Kidney (tissue), 14 donors: ENCODE data around the gene VAC14. TPM values are rescaled to one million over a fixed set of nuclear protein-coding genes. Genes with fewer than 3 reads are reported as not detected.

Experiments
- DNase-seq, 5 donors: peaks; one replicate each; pipeline ENCODE4 v3.0.0-alpha.2; 2013 to 2020
- FAIRE-seq: peaks from 2 replicates; lab custom pipeline; 2012; peaks lifted over from hg19 to GRCh38; lab: Jason Lieb, UNC
- H3K27ac ChIP-seq, 2 donors: one replicate each; pipeline ENCODE4 v1.7.0; 2013; ENCODE audit warnings: low read depth in 2 of 2, low read length in 2 of 2, inconsistent platforms in 1 of 2
- H3K27me3 ChIP-seq: one replicate; pipeline ENCODE4 v1.7.1; 2013; ENCODE audit warnings: low read length, inconsistent platforms; ENCODE audit not compliant: control insufficient read depth, insufficient read depth
- H3K36me3 ChIP-seq, 3 donors: one replicate each; pipeline versions ENCODE4 v1.7.0 to v1.7.1; 2013; ENCODE audit warnings: low read length in 3 of 3, control low read depth in 1 of 3, inconsistent platforms in 1 of 3; ENCODE audit not compliant: insufficient read depth in 3 of 3, control insufficient read depth in 2 of 3
- H3K4me1 ChIP-seq, 3 donors: one replicate each; pipeline versions ENCODE4 v1.7.0 to v1.7.1; 2013; ENCODE audit warnings: low read length in 3 of 3, inconsistent platforms in 1 of 3, low read depth in 1 of 3; ENCODE audit not compliant: control insufficient read depth in 2 of 3, insufficient read depth in 2 of 3
- H3K4me3 ChIP-seq, 3 donors: one replicate each; pipeline versions ENCODE4 v1.7.0 to v1.8.1; 2013; ENCODE audit warnings: low read length in 3 of 3, control low read depth in 1 of 3, inconsistent platforms in 1 of 3
- H3K9ac ChIP-seq, 3 donors: one replicate each; pipeline versions ENCODE4 v1.7.0 to v1.7.1; 2013; ENCODE audit warnings: low read length in 3 of 3, control low read depth in 1 of 3, inconsistent platforms in 1 of 3
- H3K9me3 ChIP-seq, 3 donors: one replicate each; pipeline versions ENCODE4 v1.7.0 to v1.7.1; 2013; ENCODE audit warnings: low read length in 3 of 3, control low read depth in 1 of 3, inconsistent platforms in 1 of 3; ENCODE audit not compliant: control insufficient read depth in 2 of 3, insufficient read depth in 1 of 3
- intact Hi-C: fragments of 100-400 bp; cut with DNase I; formaldehyde crosslinking; loops from one replicate; pipeline ENCODE4 v1.11.1; 2022
- polyA plus RNA-seq: library from polyadenylated mRNA; stranded (reverse); fragments of 350-450 nt; fragmentation: Illumina TruSeq; extraction: RNeasy Lipid Tissue Mini Kit (QIAGEN cat#74804); gene quantifications from one replicate; pipeline ENCODE4 v1.2.3, GENCODE V29; 2014; ENCODE audit warnings: low read depth, low replicate concordance; ENCODE audit not compliant: insufficient read depth
- total RNA-seq: library from RNA; stranded (reverse); fragmentation: NEBNext Ultra II Directional; extraction: Animal tissue kit (Norgen Biotek cat#: 25700); gene quantifications from one replicate; pipeline ENCODE4 v1.2.1, GENCODE V29; 2021
- TF ChIP-seq, protein P1 (sequence below): IDR thresholded peaks from 3 replicates; pipeline ENCODE4 v1.5.1; 2012; ENCODE audit warnings: mild to moderate bottlenecking, moderate library complexity, borderline replicate concordance; ENCODE audit not compliant: insufficient read depth; ENCODE audit errors: extremely low read depth
- donor health status: control.
- donor health status: control.
- donor health status: control.
- donor health status: control.
- donor health status: control.
- donor health status: DM: yes; HTN: yes; CAD: no.
- donor health status: Normal renal cell carcinoma (clear cell type).

The VAC14 gene
- total and polyA plus RNA-seq, 2 donors from 2014 or later = 36.8 to 41.9 TPM

DNA sequence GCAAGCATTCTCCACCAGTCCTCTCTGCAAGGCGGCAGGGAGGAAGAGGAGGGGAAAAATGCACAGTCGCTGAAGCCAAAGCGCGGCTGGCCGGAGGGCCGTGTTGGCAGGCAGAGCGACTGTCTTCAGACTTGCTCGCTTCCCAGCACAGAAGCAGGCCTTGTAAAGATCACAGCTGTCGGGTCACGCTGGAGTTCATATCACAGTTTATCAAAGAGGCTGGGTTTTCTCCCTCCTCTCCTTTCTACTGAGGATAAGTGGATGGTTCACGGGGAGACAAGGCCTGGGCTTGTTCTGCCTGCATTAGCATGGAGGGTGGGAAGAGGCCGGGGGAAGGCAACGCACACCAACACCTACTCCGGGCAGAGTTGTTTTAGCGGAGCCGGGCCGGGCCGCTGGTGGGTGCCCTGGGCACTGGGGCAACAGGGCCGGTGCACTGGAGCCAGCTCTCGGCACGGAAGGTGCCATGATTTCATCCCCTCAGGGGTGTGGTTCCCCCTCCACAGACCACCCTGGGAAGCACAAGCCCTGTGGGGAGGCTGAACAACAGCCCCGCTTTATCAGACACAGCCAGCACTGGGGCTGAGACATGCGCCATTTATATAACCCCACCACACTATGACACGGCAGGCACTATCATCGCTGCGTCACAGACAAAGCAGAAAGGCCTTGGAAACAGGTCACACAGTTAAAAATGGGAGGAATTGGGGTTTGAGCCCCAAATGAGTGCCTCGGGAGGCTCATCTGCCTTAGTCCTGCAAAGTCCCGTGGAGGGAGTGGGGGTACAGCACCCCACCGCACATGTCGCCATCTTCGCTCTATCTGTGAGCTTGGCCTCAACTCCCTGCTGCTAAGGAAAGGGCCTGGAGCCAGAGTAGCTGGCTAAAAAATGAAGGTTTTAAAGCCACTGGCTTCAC, 74.8 kb downstream of the VAC14 start:
- H3K27ac ChIP-seq = peak overlapping the region; percentile 81 to 88
- H3K4me3 ChIP-seq = no peak overlapping the region
- H3K9me3 ChIP-seq = no peaks in the 10 kb centered on the region
- H3K9ac ChIP-seq = peak overlapping the region in 1 of 3 donors; percentile 14
- H3K27me3 ChIP-seq = no peaks in the 10 kb centered on the region
- H3K36me3 ChIP-seq = peaks cover 0 to 6% (median 0%) of the 10 kb centered on the region in 3 donors
- intact Hi-C loops = no loop called here
- peaks cover 0 to 30% (median 24%) of the 10 kb centered on the region in 3 donors for H3K4me1 ChIP-seq
- no peak for FAIRE-seq
- TF ChIP-seq, protein P1, sequence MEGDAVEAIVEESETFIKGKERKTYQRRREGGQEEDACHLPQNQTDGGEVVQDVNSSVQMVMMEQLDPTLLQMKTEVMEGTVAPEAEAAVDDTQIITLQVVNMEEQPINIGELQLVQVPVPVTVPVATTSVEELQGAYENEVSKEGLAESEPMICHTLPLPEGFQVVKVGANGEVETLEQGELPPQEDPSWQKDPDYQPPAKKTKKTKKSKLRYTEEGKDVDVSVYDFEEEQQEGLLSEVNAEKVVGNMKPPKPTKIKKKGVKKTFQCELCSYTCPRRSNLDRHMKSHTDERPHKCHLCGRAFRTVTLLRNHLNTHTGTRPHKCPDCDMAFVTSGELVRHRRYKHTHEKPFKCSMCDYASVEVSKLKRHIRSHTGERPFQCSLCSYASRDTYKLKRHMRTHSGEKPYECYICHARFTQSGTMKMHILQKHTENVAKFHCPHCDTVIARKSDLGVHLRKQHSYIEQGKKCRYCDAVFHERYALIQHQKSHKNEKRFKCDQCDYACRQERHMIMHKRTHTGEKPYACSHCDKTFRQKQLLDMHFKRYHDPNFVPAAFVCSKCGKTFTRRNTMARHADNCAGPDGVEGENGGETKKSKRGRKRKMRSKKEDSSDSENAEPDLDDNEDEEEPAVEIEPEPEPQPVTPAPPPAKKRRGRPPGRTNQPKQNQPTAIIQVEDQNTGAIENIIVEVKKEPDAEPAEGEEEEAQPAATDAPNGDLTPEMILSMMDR = no peak
- DNase-seq = peak in 4 of 5 donors; percentile 61 to 92 (median 78)

DNA sequence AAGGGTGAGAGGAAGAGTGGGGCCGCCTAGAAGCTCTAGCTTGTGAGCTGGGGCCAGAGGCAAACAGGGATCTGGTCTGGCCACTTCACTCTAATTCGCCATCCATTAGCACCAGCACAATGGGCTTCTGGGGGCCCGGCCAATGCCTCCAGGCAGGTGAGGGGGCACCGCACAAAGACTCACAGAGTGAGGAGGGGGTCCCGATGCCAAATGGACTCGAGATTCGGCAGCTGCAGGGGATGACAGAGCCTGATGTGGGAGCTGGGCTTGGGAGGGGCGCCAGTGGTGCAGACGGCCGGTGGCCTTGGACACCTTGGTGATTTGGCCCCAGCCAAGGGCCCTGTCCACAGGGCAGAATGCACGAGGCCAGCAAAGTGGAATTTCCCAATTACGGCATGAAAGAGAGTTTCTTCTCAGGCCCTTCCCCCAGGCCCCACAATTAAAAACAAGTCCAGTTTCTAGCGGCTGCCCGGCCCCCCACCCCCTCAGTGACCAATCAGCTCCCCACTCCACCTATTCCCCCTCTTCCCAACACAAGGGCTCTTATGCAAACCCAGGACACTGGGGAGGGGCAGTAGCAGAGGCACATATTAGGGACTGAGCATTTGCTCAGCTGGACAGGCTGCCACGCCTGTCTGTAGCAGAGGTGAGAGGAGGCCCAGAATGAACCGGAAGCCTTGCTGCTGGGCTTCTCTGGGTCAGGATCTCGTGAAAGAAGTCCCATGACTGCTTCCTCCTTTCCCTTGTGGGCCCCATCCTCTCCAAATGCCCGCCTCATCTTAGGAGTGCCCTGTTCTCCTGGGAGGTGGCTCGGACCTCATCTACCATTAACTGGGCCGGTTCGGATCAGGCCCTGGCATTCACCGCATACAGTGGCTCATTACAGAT, 75.7 kb downstream of the VAC14 start:
- TF ChIP-seq, protein P1 = no peak
- peaks cover 0 to 30% (median 24%) of the 10 kb centered on the region in 3 donors for H3K4me1 ChIP-seq
- FAIRE-seq = no peak
- no peaks in the 10 kb centered on the region for H3K27me3 ChIP-seq
- peak overlapping the region; percentile 81 to 88 for H3K27ac ChIP-seq
- no peaks in the 10 kb centered on the region for H3K36me3 ChIP-seq
- peak in 3 of 5 donors; percentile 54 to 81 (median 76) for DNase-seq
- H3K4me3 ChIP-seq = no peak overlapping the region
- peak overlapping the region in 1 of 3 donors; percentile 29 for H3K9ac ChIP-seq
- no peaks in the 10 kb centered on the region for H3K9me3 ChIP-seq
- intact Hi-C loops = no loop called here

DNA sequence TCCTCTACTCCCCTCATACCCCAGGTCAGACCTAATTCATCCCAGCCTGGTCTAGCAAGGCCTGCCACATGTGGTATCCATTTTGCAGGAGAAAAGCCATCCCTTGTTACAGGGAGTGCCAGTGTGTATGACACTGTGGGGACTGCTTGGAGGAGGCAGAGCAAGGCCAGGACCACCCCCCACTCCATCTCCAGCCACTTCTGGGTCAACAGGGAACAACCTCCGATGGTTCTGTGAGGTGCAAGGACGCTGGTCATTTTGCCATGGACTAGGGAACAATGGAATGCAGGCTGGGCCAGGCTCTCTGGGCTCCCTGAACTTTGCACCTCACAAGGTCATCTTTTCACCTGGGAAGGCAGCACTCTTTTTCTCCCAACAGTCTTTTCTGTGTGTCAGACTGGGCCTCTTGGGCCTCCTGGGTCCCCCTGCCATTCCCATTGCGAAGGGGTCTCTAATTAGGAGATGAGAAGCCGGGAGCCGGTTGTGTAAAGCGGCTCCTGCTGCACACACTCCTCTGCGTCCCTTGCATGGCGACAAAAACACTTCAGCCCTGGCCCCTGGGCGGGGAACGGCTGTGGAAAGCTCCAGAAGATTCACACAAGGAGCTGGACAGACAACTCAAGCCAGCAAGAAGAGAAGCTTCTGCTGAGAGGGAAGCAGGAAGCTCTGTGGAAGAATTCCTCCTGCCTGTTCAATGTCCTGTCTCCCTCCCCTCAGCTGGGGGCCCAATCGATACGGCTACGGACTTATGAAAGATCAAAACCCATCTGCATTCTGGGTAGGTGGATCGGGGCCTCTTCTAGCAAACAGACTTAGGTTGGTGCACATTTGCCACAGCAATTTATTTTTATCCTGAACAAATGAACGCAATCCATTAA, 76.6 kb downstream of the VAC14 start:
- H3K4me1 ChIP-seq = peaks cover 0 to 30% (median 24%) of the 10 kb centered on the region in 3 donors
- TF ChIP-seq, protein P1 = no peak
- intact Hi-C loops = no loop called here
- no peaks in the 10 kb centered on the region for H3K27me3 ChIP-seq
- peaks cover 0 to 4% (median 0%) of the 10 kb centered on the region in 3 donors for H3K36me3 ChIP-seq
- H3K4me3 ChIP-seq = no peak overlapping the region
- DNase-seq = no peak
- no peak for FAIRE-seq
- peaks cover 0 to 3% (median 0%) of the 10 kb centered on the region in 3 donors for H3K9me3 ChIP-seq
- peak overlapping the region; percentile 81 to 88 for H3K27ac ChIP-seq
- H3K9ac ChIP-seq = peak overlapping the region in 1 of 3 donors; percentile 29
